HepG2 (cell line): ENCODE results near the gene OR52H1. TPM values are rescaled to one million over a fixed set of nuclear protein-coding genes. Genes with fewer than 3 reads are reported as not detected.

Experiments
- ATAC-seq: fragments of 200-7000 bp; cut with Tn5 transposase; 3 replicates; pipeline ENCODE4 v1.9.1; 2020; ENCODE audit warnings: mild to moderate bottlenecking, moderate library complexity
- BruUV-seq: library from RNA; stranded (reverse); fragments of 400-500 nt; replicated peaks from 2 replicates; lab custom pipeline; 2021; lab: Mats Ljungman, UMichigan
- CTCF ChIA-PET: fragments of 300-600 bp; formaldehyde crosslinking; extraction: SDS; loops from one replicate; lab custom pipeline; 2021; ENCODE audit warnings: low total read pairs, inconsistent platforms, low intra/inter-chr PET ratio; lab: Yijun Ruan, JAX
- POLR2A ChIA-PET: fragments of 350-600 bp; sonication (Branson Sonifier 250); formaldehyde crosslinking; loops from one replicate; lab custom pipeline; 2020; ENCODE audit warnings: antibody characterized with exemption, inconsistent platforms; lab: Yijun Ruan, JAX
- DNase-seq: peaks from one replicate; pipeline ENCODE4 v3.0.0-alpha.2; 2015; ENCODE audit warnings: low spot score
- FAIRE-seq: peaks from 3 replicates; lab custom pipeline; 2011; peaks lifted over from hg19 to GRCh38; lab: Jason Lieb, UNC
- H2AFZ ChIP-seq: one replicate; pipeline ENCODE4 v1.6.1; 2011; ENCODE audit warnings: low read length, inconsistent platforms
- H3K27ac ChIP-seq: fragments of 300-600 bp; 3 replicates; pipeline ENCODE4 v1.8.0; 2011; ENCODE audit warnings: mixed run types, mild to moderate bottlenecking, mixed read lengths, low read length, inconsistent platforms; ENCODE audit not compliant: insufficient read depth; ENCODE audit errors: extremely low read length
- H3K27me3 ChIP-seq, 2 experiments: fragments of 200-600 bp in 1 of 2; 2 replicates in 1 of 2; 3 replicates in 1 of 2; pipeline versions ENCODE4 v1.6.0 to v1.8.0; 2011; ENCODE audit warnings: low read length in 2 of 2, mild to moderate bottlenecking in 2 of 2, moderate library complexity in 2 of 2, inconsistent platforms in 1 of 2; ENCODE audit not compliant: insufficient read depth in 2 of 2, control insufficient read depth in 1 of 2
- H3K36me3 ChIP-seq, 2 experiments: fragments of 200-600 bp in 1 of 2; replicated peaks in 1 of 2; 2 replicates in 1 of 2; 3 replicates in 1 of 2; pipeline versions ENCODE4 v1.5.1 to v1.8.0; 2011; ENCODE audit warnings: low read length in 2 of 2, inconsistent platforms in 1 of 2; ENCODE audit not compliant: insufficient read depth in 2 of 2, control insufficient read depth in 1 of 2
- H3K4me1 ChIP-seq: 2 replicates; pipeline ENCODE4 v1.5.1; 2012; ENCODE audit warnings: low read length, inconsistent platforms; ENCODE audit not compliant: insufficient read depth
- H3K4me2 ChIP-seq: 2 replicates; pipeline ENCODE4 v1.6.0; 2011; ENCODE audit warnings: low read depth, low read length, inconsistent platforms
- H3K4me3 ChIP-seq, 3 experiments: fragments of 200-600 bp in 1 of 3; sonication (generic), shearing (Covaris generic) in 1 of 3; replicated peaks in 1 of 3; 2 replicates each; pipeline ENCODE4 v1.5.1; 2011 to 2016; ENCODE audit warnings: low read length in 3 of 3, inconsistent platforms in 2 of 3, low read depth in 2 of 3, mild to moderate bottlenecking in 2 of 3, control low read depth in 1 of 3, mixed read lengths in 1 of 3; ENCODE audit not compliant: insufficient read depth in 1 of 3
- H3K79me2 ChIP-seq: one replicate; pipeline ENCODE4 v1.6.1; 2011; ENCODE audit warnings: low read length, inconsistent platforms; ENCODE audit not compliant: insufficient read depth
- H3K9ac ChIP-seq: 2 replicates; pipeline ENCODE4 v1.6.0; 2011; ENCODE audit warnings: mild to moderate bottlenecking, low read depth, low read length, inconsistent platforms; ENCODE audit not compliant: insufficient read depth
- H3K9me3 ChIP-seq: 2 replicates; pipeline ENCODE4 v1.5.1; 2012; ENCODE audit warnings: mild to moderate bottlenecking, low read length
- H4K20me1 ChIP-seq: 2 replicates; pipeline ENCODE4 v1.6.0; 2011; ENCODE audit warnings: inconsistent platforms, mild to moderate bottlenecking, low read length, moderate library complexity; ENCODE audit not compliant: insufficient read depth
- BRF2 ChIP-seq: sonication (generic); formaldehyde crosslinking; IDR thresholded peaks from 2 replicates; pipeline ENCODE4 v1.8.1; 2022; ENCODE audit warnings: mild to moderate bottlenecking, missing genetic modification reagents
- CCAR2 ChIP-seq: fragments of 200-400 bp; formaldehyde crosslinking; optimal IDR thresholded peaks from 2 replicates; pipeline ENCODE3; 2018; ENCODE audit warnings: low read depth, mild to moderate bottlenecking, low read length, moderate library complexity
- GATA4 ChIP-seq: sonication (generic); IDR thresholded peaks from 2 replicates; pipeline ENCODE4 v1.6.1; 2016; ENCODE audit warnings: antibody characterized with exemption, low read depth, borderline replicate concordance
- GATAD2A ChIP-seq: IDR thresholded peaks from 2 replicates; pipeline ENCODE4 v1.6.1; 2016
- HCFC1 ChIP-seq: fragments of 150-350 bp; IDR thresholded peaks from 2 replicates; pipeline ENCODE4 v1.6.1; 2014; ENCODE audit warnings: low read depth, low read length
- HDAC2 ChIP-seq: sonication (generic); formaldehyde crosslinking; IDR thresholded peaks from 2 replicates; pipeline ENCODE4 v1.4.0; 2020; ENCODE audit warnings: missing genetic modification reagents
- IRF9 ChIP-seq: sonication (generic); formaldehyde crosslinking; IDR thresholded peaks from 2 replicates; pipeline ENCODE4 v1.8.0; 2022; ENCODE audit warnings: missing genetic modification reagents, mild to moderate bottlenecking, borderline replicate concordance
- MTA3 ChIP-seq: sonication (generic); formaldehyde crosslinking; IDR thresholded peaks from 2 replicates; pipeline ENCODE4 v1.4.0; 2020; ENCODE audit warnings: missing genetic modification reagents
- PAXIP1 ChIP-seq: sonication (generic); formaldehyde crosslinking; conservative IDR thresholded peaks from 2 replicates; pipeline ENCODE4 v1.4.0; 2020; ENCODE audit warnings: mild to moderate bottlenecking, missing genetic modification reagents, moderate library complexity
- RXRA ChIP-seq: sonication (generic); formaldehyde crosslinking; IDR thresholded peaks from 2 replicates; pipeline ENCODE4 v1.5.1; 2020; ENCODE audit warnings: missing genetic modification reagents
- ZBTB20 ChIP-seq: sonication (generic); formaldehyde crosslinking; IDR thresholded peaks from 2 replicates; pipeline ENCODE4 v1.8.1; 2023; ENCODE audit warnings: missing genetic modification reagents, low read depth, mild to moderate bottlenecking, borderline replicate concordance
- ZMAT5 ChIP-seq: sonication (generic); formaldehyde crosslinking; IDR thresholded peaks from 2 replicates; pipeline ENCODE4 v1.5.0; 2020; ENCODE audit warnings: mild to moderate bottlenecking, low read depth, missing genetic modification reagents, borderline replicate concordance
- ZNF101 ChIP-seq: sonication (generic); formaldehyde crosslinking; IDR thresholded peaks from 2 replicates; pipeline ENCODE4 v1.4.0; 2020; ENCODE audit warnings: mild to moderate bottlenecking, low read depth, missing genetic modification reagents, borderline replicate concordance
- ZNF20 ChIP-seq: sonication (generic); formaldehyde crosslinking; IDR thresholded peaks from 2 replicates; pipeline ENCODE4 v1.4.0; 2020; ENCODE audit warnings: mild to moderate bottlenecking, moderate library complexity, missing genetic modification reagents
- ZNF253 ChIP-seq: sonication (generic); formaldehyde crosslinking; IDR thresholded peaks from 2 replicates; pipeline ENCODE4 v1.8.0; 2022; ENCODE audit warnings: mild to moderate bottlenecking, missing genetic modification reagents, borderline replicate concordance
- ZNF3 ChIP-seq: IDR thresholded peaks from 2 replicates; pipeline ENCODE4 v1.7.0; 2017; ENCODE audit warnings: inconsistent platforms
- ZNF331 ChIP-seq: sonication (generic); formaldehyde crosslinking; IDR thresholded peaks from 2 replicates; pipeline ENCODE4 v1.4.0; 2020; ENCODE audit warnings: missing genetic modification reagents
- ZNF772 ChIP-seq: sonication (generic); formaldehyde crosslinking; IDR thresholded peaks from 2 replicates; pipeline ENCODE4 v1.5.0; 2020; ENCODE audit warnings: mild to moderate bottlenecking, missing genetic modification reagents
- ZNF784 ChIP-seq: sonication (generic); formaldehyde crosslinking; IDR thresholded peaks from 2 replicates; pipeline ENCODE4 v1.5.1; 2020; ENCODE audit warnings: missing genetic modification reagents, mild to moderate bottlenecking, borderline replicate concordance
- WGBS: methylation state at CpG from one replicate; pipeline ENCODE4 v1.1.6; 2017; ENCODE audit warnings: low lambda C conversion rate; 5-methylcytosine and 5-hydroxymethylcytosine counted together
- in situ Hi-C: cut with HindIII; loops from 2 replicates; pipeline ENCODE4 v1.10.0; 2017; ENCODE audit warnings: low pct_unique_long_range_greater_than_20kb; ENCODE audit not compliant: extremely low pct_ligation_motif_present
- intact Hi-C: fragments of 100-400 bp; cut with micrococcal nuclease; formaldehyde crosslinking; loops from one replicate; pipeline ENCODE4 v1.10.0; 2022; ENCODE audit not compliant: unreplicated experiment
- polyA plus RNA-seq, 8 experiments: library from polyadenylated mRNA; depleted of rRNA in 3 of 8; stranded (reverse) in 7 of 8; unstranded in 1 of 8; fragments of >200 nt; fragmentation: Illumina TruSeq in 4 of 8; extraction: Trizol in 4 of 8; gene quantifications; 2 replicates each; pipeline versions ENCODE4 v1.2.1 to v1.2.3, GENCODE V29; 2011 to 2016; ENCODE audit warnings: low read depth in 4 of 8, missing spikeins in 1 of 8, mixed read lengths in 1 of 8; ENCODE audit not compliant: insufficient read depth in 1 of 8
- total RNA-seq, 5 experiments: library from RNA; depleted of rRNA; stranded (reverse); fragments of >200 nt; fragmentation: Illumina TruSeq; extraction: Trizol; gene quantifications; 2 replicates each; pipeline ENCODE4 v1.2.3, GENCODE V29; 2016; ENCODE audit warnings: low read depth in 1 of 5

The OR52H1 gene
- total and polyA plus RNA-seq, 2 of the 13 experiments (the other 11 are each of a cell fraction or from before 2014, with no cell fraction given), result not detected

GRCh38 chr11:5547982-5548381 lies 358 bp downstream of the OR52H1 start:
- H3K4me2 ChIP-seq, result no peak overlapping the region
- CTCF ChIA-PET, result no interaction called here
- H3K4me3 ChIP-seq, result no peak overlapping the region
- no peaks in the 10 kb centered on the region for H3K4me1 ChIP-seq
- POLR2A ChIA-PET, result no interaction called here
- no peak overlapping the region for H3K9ac ChIP-seq
- no peak overlapping the region for H2AFZ ChIP-seq
- H3K79me2 ChIP-seq, result no peaks in the 10 kb centered on the region
- no peak for FAIRE-seq
- TF ChIP-seq MTA3 (CRISPR knock-in tag) (no peak), ZNF3 (CRISPR knock-in tag) (no peak), CCAR2 (no peak), GATA4 (no peak), PAXIP1 (CRISPR knock-in tag) (no peak), HCFC1 (no peak), ZNF253 (CRISPR knock-in tag) (no peak), ZMAT5 (CRISPR knock-in tag) (no peak), ZNF784 (CRISPR knock-in tag) (no peak), ZNF772 (CRISPR knock-in tag) (no peak), BRF2 (CRISPR knock-in tag) (no peak), ZNF20 (CRISPR knock-in tag) (no peak), IRF9 (no peak), ZNF101 (no peak), GATAD2A (CRISPR knock-in tag) (no peak), ZBTB20 (CRISPR knock-in tag) (no peak), HDAC2 (no peak), RXRA (CRISPR knock-in tag) (no peak), ZNF331 (CRISPR knock-in tag) (no peak)
- TF ChIP-seq, all 625 proteins: peak for 0
- Histone ChIP-seq H4K20me1 (no peaks in the 10 kb centered on the region), H3K27me3 (no peaks in the 10 kb centered on the region; a peak in 1 of 5 replicates), H3K9me3 (no peaks in the 10 kb centered on the region), H3K27ac (no peak overlapping the region), H3K36me3 (no peaks in the 10 kb centered on the region)
- ATAC-seq (no peak), DNase-seq (no peak)
- in situ Hi-C loops, result no loop called here
- 40% methylated on average over 1 of the region's 1 CpG for WGBS
- intact Hi-C loops, result no loop called here
- no TSS peak for BruUV-seq
